GM18861 (cell line): ENCODE data around the gene NUDT19.

Source experiments
- ATAC-seq: cut with Tn5 transposase; IDR thresholded peaks from one replicate; pipeline ENCODE4 v1.9.1; 2021; ENCODE audit not compliant: unreplicated experiment

The NUDT19 gene

DNA sequence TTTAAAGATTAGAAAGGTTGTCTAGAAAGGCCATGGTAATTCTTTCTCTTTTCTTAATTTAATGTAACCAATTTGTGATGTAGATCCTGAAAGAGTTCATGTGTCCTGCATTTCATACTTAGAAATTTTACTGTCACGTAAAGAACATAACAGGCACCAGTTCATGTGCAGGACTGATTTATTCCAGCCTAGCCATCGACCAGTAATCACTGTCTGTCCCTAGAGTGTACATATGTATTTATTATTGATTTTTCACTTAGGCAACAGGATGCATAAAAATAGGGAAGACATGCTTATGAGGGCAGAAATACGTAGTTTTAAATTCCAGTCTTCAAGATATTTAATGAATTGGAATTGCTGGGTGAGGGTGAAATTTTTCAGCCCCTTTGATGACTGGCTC is 65.6 kb downstream of the NUDT19 start:
- no peak for ATAC-seq
